Measurements from ENCODE around the gene BRD9.

- TF ChIP-seq CTCF (IDR thresholded peaks at IDR 0.05 in 4 of 5, conservative IDR thresholded peaks at IDR 0.05 in 1 of 5) (no peak), POLR2A (IDR thresholded peaks at IDR 0.05) (no peak)
Measured at GRCh38 chr5:870956-871355, 21.6 kb downstream of the BRD9 start.
